HFFc6 (cell line): ENCODE measurements around the gene ZNF804A. TPM values are rescaled to one million over a fixed set of nuclear protein-coding genes. Genes with fewer than 3 reads are reported as not detected.

ENCODE experiments used
- DNase-seq: peaks from one replicate; pipeline ENCODE4 v3.0.0-alpha.2; 2018
- H3K27ac Mint-ChIP-seq: 2 replicates; pipeline ENCODE4 v1.8.0; 2020; ENCODE audit warnings: mild to moderate bottlenecking, mixed read lengths
- H3K27me3 Mint-ChIP-seq: 2 replicates; pipeline ENCODE4 v1.8.0; 2021; ENCODE audit warnings: mild to moderate bottlenecking, moderate library complexity, mixed read lengths; ENCODE audit not compliant: insufficient read depth
- H3K36me3 Mint-ChIP-seq: 2 replicates; pipeline ENCODE4 v1.8.0; 2021; ENCODE audit warnings: low read depth, mixed read lengths
- H3K4me1 Mint-ChIP-seq: 2 replicates; pipeline ENCODE4 v1.8.0; 2020; ENCODE audit warnings: low read depth, mixed read lengths
- H3K4me3 Mint-ChIP-seq: 2 replicates; pipeline ENCODE4 v1.8.0; 2020; ENCODE audit warnings: mild to moderate bottlenecking, moderate library complexity, mixed read lengths
- H3K9me3 Mint-ChIP-seq: 2 replicates; pipeline ENCODE4 v1.8.0; 2020; ENCODE audit warnings: mild to moderate bottlenecking, mixed read lengths
- total RNA-seq, 6 experiments: library from RNA; stranded (reverse); fragmentation: NEBNext Ultra II Directional; extraction: Animal tissue kit (Norgen Biotek cat#: 25700); gene quantifications; 2 replicates in 1 of 6; 3 replicates in 5 of 6; pipeline ENCODE4 v1.2.3, GENCODE V29; 2021
- TF ChIP-seq, protein P1 (sequence below): fragments of 200-600 bp; sonication (generic); IDR thresholded peaks from 2 replicates; pipeline ENCODE4 v1.5.0; 2021; ENCODE audit warnings: antibody characterized with exemption, mild to moderate bottlenecking

Gene ZNF804A
- total RNA-seq, 6 experiments from 2014 or later: 0.03 to 0.13 (median 0.05) TPM; not detected in 1

DNA sequence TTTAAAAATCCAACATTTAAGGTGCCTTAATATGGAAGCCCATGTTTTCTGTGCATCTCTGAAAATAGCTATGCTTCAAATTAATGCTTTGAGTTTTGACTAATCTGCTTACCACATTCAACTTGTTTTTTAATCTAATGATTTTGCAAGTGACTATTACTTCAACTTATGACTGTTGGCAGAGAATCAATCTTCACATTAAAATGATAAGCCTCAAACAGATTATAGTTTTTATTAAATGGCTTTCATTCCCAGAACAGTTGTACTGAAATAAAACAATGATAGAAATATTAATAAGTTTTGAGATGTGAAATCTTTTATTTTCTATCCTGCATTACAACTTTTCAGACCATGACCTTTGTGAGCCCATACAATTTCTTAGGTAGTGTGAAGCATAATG, 347.5 kb downstream of the ZNF804A start:
- H3K27ac Mint-ChIP-seq: no peak overlapping the region

DNA sequence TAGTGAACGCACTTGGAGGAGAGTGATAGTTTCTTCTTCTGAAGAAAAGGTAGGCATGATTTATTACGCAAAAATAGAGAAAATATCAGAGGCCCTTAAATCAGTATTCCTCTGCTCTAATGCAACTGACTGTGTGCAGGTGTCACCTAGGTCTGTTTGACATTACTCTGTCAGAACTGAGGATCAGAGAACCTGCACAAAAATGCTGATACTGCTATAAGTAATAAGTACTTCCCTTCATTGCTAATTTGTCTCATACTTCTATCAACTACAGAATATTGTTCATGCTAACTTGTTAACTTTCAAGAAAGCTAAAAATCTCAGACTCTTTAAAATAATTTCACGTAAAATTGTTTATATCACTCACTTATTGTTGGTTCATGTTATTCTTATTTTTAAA, 358.5 kb downstream of the ZNF804A start:
- no peak for DNase-seq
- Mint-ChIP-seq H3K9me3 (peaks cover 23% of the 10 kb centered on the region), H3K4me1 (no peaks in the 10 kb centered on the region), H3K27ac (no peak overlapping the region), H3K27me3 (peaks cover 2% of the 10 kb centered on the region; the same call in 1 of the 2 replicates), H3K4me3 (no peak overlapping the region), H3K36me3 (no peaks in the 10 kb centered on the region)
- TF ChIP-seq, protein P1, sequence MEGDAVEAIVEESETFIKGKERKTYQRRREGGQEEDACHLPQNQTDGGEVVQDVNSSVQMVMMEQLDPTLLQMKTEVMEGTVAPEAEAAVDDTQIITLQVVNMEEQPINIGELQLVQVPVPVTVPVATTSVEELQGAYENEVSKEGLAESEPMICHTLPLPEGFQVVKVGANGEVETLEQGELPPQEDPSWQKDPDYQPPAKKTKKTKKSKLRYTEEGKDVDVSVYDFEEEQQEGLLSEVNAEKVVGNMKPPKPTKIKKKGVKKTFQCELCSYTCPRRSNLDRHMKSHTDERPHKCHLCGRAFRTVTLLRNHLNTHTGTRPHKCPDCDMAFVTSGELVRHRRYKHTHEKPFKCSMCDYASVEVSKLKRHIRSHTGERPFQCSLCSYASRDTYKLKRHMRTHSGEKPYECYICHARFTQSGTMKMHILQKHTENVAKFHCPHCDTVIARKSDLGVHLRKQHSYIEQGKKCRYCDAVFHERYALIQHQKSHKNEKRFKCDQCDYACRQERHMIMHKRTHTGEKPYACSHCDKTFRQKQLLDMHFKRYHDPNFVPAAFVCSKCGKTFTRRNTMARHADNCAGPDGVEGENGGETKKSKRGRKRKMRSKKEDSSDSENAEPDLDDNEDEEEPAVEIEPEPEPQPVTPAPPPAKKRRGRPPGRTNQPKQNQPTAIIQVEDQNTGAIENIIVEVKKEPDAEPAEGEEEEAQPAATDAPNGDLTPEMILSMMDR: no peak

More for the DNA sequence above, 347.5 kb downstream of the ZNF804A start:
- TF ChIP-seq, protein P1: no peak
- Mint-ChIP-seq H3K36me3 (no peaks in the 10 kb centered on the region), H3K9me3 (peaks cover 13% of the 10 kb centered on the region), H3K4me3 (no peak overlapping the region), H3K27me3 (no peaks in the 10 kb centered on the region; the same call in 1 of the 2 replicates), H3K4me1 (no peaks in the 10 kb centered on the region)
- DNase-seq: no peak

DNA sequence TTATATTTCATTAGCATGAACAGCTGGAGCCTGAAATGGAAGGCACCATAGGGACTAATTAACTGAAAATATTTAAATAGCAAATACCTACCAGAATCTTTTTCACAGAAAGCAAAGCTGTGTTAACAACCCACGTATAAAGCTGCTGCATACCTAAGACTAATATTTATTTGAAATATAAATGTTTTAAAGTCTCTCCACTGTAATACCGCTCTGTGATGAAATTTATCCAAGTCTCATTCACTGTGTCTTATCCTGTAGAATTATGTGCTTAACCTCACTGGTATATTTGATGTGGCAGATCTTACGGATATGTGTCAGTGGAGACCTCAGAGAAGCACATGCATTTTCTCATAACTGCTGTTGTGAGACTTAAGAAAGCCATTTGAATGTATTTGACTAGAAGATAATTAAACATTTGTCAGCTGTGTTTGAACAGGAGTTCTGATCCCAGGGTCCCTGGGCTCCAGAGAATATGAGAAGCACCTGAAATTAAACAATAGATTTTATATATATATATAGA, 373.3 kb downstream of the ZNF804A start:
- Mint-ChIP-seq H3K27me3 (no peaks in the 10 kb centered on the region), H3K4me1 (no peaks in the 10 kb centered on the region), H3K36me3 (no peaks in the 10 kb centered on the region), H3K27ac (no peak overlapping the region), H3K4me3 (no peak overlapping the region), H3K9me3 (peaks cover 19% of the 10 kb centered on the region)
- TF ChIP-seq, protein P1: no peak
- no peak for DNase-seq
